SU-DHL-6 (cell line): Measurements from ENCODE around the gene ECI1.

Source experiments
- H2AFZ ChIP-seq: fragments of 200-600 bp; sonication (generic); 2 replicates; pipeline ENCODE4 v1.6.1; 2014; ENCODE audit warnings: low read depth, mild to moderate bottlenecking, moderate library complexity, mixed read lengths, antibody characterized with exemption, low read length; ENCODE audit not compliant: severe bottlenecking
- H3F3A ChIP-seq: fragments of 200-600 bp; shearing (Covaris generic); 2 replicates; pipeline ENCODE4 v1.6.0; 2016; ENCODE audit warnings: antibody characterized with exemption, mild to moderate bottlenecking; ENCODE audit not compliant: insufficient read depth
- H3K27ac ChIP-seq: fragments of 200-600 bp; sonication (generic); 2 replicates; pipeline ENCODE4 v1.5.1; 2016; ENCODE audit warnings: low read depth, mild to moderate bottlenecking, low read length, moderate library complexity, mixed read lengths
- H3K27me3 ChIP-seq: fragments of 200-600 bp; sonication (generic), shearing (Covaris generic); 2 replicates; pipeline ENCODE4 v1.6.0; 2014; ENCODE audit warnings: mild to moderate bottlenecking, low read length
- H3K36me3 ChIP-seq: fragments of 200-600 bp; sonication (generic); 2 replicates; pipeline ENCODE4 v1.6.1; 2014; ENCODE audit warnings: mild to moderate bottlenecking, low read length, mixed read lengths
- H3K4me2 ChIP-seq: fragments of 300-600, 200-600 bp; shearing (Covaris generic), sonication (generic); 2 replicates; pipeline ENCODE4 v1.6.0; 2014; ENCODE audit warnings: low read length, low read depth, mild to moderate bottlenecking; ENCODE audit not compliant: poor library complexity, severe bottlenecking
- H3K4me3 ChIP-seq: fragments of 200-600 bp; sonication (generic); 2 replicates; pipeline ENCODE4 v1.5.1; 2014; ENCODE audit warnings: antibody characterized with exemption, low read length, mild to moderate bottlenecking, mixed read lengths; ENCODE audit not compliant: insufficient read depth, poor library complexity, severe bottlenecking
- H3K79me2 ChIP-seq: fragments of 200-600 bp; sonication (generic); 2 replicates; pipeline ENCODE4 v1.6.1; 2014; ENCODE audit warnings: mild to moderate bottlenecking, low read length, moderate library complexity; ENCODE audit not compliant: insufficient read depth
- H3K9ac ChIP-seq: fragments of 200-600 bp; sonication (generic); 2 replicates; pipeline ENCODE4 v1.7.0; 2014; ENCODE audit warnings: mild to moderate bottlenecking, low read length
- H3K9me2 ChIP-seq: fragments of 200-600 bp; sonication (generic); replicated peaks from 2 replicates; pipeline ENCODE4 v1.6.1; 2014; ENCODE audit warnings: low read length; ENCODE audit not compliant: insufficient read depth
- H3K9me3 ChIP-seq: fragments of 200-600 bp; sonication (generic); 2 replicates; pipeline ENCODE4 v1.6.1; 2014; ENCODE audit warnings: low read length, mixed read lengths; ENCODE audit not compliant: insufficient read depth
- H4K20me1 ChIP-seq: fragments of 200-600 bp; sonication (generic); 2 replicates; pipeline ENCODE4 v1.6.1; 2014; ENCODE audit warnings: low read depth, mild to moderate bottlenecking, antibody characterized with exemption, low read length, moderate library complexity, mixed read lengths
- CTCF ChIP-seq: fragments of 200-600 bp; sonication (generic); IDR thresholded peaks from one replicate; pipeline ENCODE4 v1.5.1; 2017; ENCODE audit warnings: antibody characterized with exemption, mild to moderate bottlenecking, low read length, moderate library complexity; ENCODE audit not compliant: insufficient read depth, poor library complexity, severe bottlenecking
- EZH2phosphoT487 ChIP-seq: fragments of 200-600 bp; sonication (generic), shearing (Covaris generic); conservative IDR thresholded peaks from 2 replicates; pipeline ENCODE4 v1.6.1; 2018; ENCODE audit warnings: mild to moderate bottlenecking, antibody characterized with exemption, low read length, moderate library complexity, mixed read lengths

ECI1 gene

GRCh38 chr16:2285731-2286191 lies 34.4 kb upstream of the ECI1 start:
- no peak overlapping the region for H3K9ac ChIP-seq

GRCh38 chr16:2284797-2285576 lies 33.6 kb upstream of the ECI1 start:
- Histone ChIP-seq H3K9me3 (no peaks in the 10 kb centered on the region), H3K9me2 (no peaks in the 10 kb centered on the region), H3F3A (no peaks in the 10 kb centered on the region), H3K27me3 (no peaks in the 10 kb centered on the region), H3K4me3 (no peak overlapping the region), H3K4me2 (no peak overlapping the region), H4K20me1 (no peaks in the 10 kb centered on the region), H2AFZ (no peak overlapping the region), H3K36me3 (no peaks in the 10 kb centered on the region), H3K27ac (no peak overlapping the region), H3K9ac (no peak overlapping the region), H3K79me2 (no peaks in the 10 kb centered on the region)
- no peak for TF ChIP-seq CTCF
- no peak for TF ChIP-seq EZH2phosphoT487

More at GRCh38 chr16:2285731-2286191, 34.4 kb upstream of the ECI1 start:
- H4K20me1 ChIP-seq, result no peaks in the 10 kb centered on the region
- no peaks in the 10 kb centered on the region for H3K79me2 ChIP-seq
- no peak overlapping the region for H3K4me3 ChIP-seq
- no peaks in the 10 kb centered on the region for H3K27me3 ChIP-seq
- H3K27ac ChIP-seq, result no peak overlapping the region
- H2AFZ ChIP-seq, result no peak overlapping the region
- no peaks in the 10 kb centered on the region for H3K9me2 ChIP-seq
- H3K36me3 ChIP-seq, result no peaks in the 10 kb centered on the region
- TF ChIP-seq EZH2phosphoT487 (no peak), CTCF (no peak)
- no peaks in the 10 kb centered on the region for H3K9me3 ChIP-seq
- H3F3A ChIP-seq, result no peaks in the 10 kb centered on the region
- no peak overlapping the region for H3K4me2 ChIP-seq

GRCh38 chr16:2284001-2284770 lies 32.8 kb upstream of the ECI1 start:
- H3K36me3 ChIP-seq, result no peaks in the 10 kb centered on the region
- H3K9me3 ChIP-seq, result no peaks in the 10 kb centered on the region
- H3K4me2 ChIP-seq, result no peak overlapping the region

More at GRCh38 chr16:2284001-2284770, 32.8 kb upstream of the ECI1 start:
- Histone ChIP-seq H4K20me1 (no peaks in the 10 kb centered on the region), H3K27ac (no peak overlapping the region), H3K9ac (no peak overlapping the region), H3K27me3 (no peaks in the 10 kb centered on the region), H2AFZ (no peak overlapping the region), H3K9me2 (no peaks in the 10 kb centered on the region), H3K4me3 (no peak overlapping the region), H3K79me2 (no peaks in the 10 kb centered on the region), H3F3A (no peaks in the 10 kb centered on the region)
- TF ChIP-seq CTCF (no peak), EZH2phosphoT487 (no peak)
